GM10266 (cell line): ENCODE measurements around the gene ARID5B.

ENCODE experiments used
- DNase-seq: peaks from one replicate; pipeline ENCODE4 v3.0.0; 2012; ENCODE audit errors: extremely low spot score
- CTCF ChIP-seq: IDR thresholded peaks from 2 replicates; pipeline ENCODE4 v1.5.1; 2012; ENCODE audit warnings: mild to moderate bottlenecking, low read depth; ENCODE audit not compliant: control insufficient read depth, insufficient read depth; ENCODE audit errors: missing control alignments

Gene ARID5B

GRCh38 chr10:61918989-61919388 lies 17.5 kb downstream of the ARID5B start:
- no peak for DNase-seq
- TF ChIP-seq CTCF: no peak

DNA sequence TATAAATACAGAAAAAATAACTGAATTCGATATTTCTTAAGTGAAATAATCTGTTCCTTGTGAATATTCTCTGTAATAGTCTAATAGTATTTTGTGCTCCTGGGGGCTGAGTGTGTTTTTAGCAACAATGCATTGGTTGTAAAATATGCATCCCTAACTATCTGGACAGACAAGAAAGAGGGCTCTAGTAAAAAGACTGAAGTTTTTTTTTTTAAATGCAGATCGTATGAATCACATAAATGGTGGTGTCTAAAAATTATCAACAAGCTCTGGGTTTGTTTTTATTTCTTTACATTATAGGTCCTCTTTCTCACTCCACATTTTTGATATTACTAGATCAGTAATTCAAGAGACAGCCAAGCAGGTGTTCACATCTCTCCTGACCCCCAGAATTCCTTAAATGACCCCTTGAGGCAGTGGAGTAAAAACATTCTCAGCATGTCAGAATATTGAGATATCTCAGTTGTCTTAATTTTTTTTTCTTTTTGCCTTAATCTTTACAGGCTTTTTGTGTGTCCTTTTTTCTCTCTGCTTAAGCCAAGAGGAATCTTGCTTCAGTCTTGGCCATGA lies 18.2 kb downstream of the ARID5B start:
- DNase-seq: no peak
- TF ChIP-seq CTCF: no peak

DNA sequence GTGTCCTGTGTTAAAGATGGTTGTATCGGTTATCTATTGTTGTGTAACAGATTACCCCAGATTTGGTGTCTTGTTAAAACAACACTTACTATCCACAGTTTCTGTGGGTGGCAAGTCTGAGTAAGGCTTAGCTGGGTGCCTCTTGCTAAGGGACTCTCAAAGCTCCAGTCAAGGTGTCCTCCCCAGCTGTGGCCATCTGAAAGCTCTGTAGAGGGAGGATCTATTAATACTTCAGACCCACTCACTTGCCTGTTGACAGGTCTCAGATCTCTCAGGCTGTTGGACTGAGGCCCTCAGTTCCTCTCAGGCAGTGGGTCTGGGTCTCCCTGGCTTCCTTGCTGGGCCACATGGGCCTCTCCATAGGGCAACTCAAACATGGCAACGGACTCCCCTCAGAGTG lies 19.6 kb downstream of the ARID5B start:
- no peak for TF ChIP-seq CTCF
- no peak for DNase-seq

DNA sequence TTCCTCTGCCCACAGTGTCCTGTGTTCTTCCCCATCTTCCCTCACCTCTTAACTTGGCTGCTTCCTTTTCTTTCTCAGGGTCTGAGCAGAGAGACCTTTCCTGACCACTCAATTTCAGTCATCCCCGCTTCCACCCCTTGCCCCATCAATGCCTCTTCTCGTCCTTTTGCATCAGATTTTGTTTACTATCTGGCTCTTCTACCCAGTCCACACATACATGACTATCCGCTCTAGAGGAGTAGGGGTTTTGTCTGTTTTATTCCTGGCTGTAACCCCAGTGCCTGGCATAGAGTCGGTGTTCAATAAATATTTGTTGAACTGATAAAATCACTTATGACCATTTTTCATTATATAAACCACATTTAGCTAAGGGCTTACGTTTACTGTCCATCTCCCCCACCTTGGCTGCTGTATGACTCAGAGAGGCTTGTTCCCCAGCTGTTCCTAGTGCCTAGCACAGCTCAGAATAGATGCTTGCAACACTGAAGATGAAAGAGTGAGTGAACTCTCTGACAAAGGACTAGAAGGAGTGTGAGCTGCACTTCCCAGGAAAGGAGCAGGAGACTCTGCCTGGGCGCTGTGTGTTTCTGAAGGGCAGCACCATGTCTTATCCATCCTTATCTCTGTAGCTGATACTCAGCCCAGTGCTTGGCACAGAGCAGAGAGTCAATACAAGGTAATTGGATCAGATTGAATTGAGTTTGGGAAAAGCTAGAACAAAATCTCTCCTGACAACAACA lies 21.9 kb downstream of the ARID5B start:
- DNase-seq: no peak
- TF ChIP-seq CTCF: no peak

DNA sequence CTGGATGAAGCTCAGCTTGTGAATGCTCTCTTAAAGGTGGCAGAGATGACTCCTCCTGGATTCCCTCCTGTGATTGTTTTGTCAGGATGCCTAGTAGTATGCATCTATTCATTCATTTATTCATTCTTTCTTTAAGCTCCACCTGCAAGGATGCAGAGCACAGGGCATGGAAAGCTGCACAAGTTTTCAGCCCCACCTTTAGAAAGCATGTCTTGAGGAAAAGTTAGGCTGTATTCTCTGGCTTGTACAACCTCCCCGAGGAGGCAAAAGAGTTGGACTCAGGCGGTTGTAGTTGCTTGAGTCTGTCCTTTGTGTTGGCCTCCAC lies 22.4 kb downstream of the ARID5B start:
- no peak for DNase-seq
- TF ChIP-seq CTCF: no peak

DNA sequence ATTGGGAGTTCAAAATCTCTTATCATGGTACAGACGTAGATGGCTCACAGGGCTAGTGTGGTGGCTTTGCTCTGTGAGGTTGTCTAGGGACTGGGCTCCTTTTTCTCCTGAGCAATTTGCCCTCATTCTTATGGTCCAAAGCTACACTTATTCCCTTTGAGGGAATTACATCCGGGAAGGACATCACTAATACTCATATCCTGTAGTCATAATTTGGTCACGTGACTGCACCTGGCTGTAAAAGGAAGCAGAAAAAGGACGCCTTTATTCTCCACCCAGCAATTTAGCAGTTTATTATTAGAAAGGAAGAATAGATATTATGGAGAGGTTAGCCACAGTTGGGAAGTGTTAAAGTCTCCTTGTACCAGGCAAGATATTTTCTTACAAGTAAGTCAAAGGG lies 28.1 kb downstream of the ARID5B start:
- no peak for DNase-seq
- TF ChIP-seq CTCF: no peak

DNA sequence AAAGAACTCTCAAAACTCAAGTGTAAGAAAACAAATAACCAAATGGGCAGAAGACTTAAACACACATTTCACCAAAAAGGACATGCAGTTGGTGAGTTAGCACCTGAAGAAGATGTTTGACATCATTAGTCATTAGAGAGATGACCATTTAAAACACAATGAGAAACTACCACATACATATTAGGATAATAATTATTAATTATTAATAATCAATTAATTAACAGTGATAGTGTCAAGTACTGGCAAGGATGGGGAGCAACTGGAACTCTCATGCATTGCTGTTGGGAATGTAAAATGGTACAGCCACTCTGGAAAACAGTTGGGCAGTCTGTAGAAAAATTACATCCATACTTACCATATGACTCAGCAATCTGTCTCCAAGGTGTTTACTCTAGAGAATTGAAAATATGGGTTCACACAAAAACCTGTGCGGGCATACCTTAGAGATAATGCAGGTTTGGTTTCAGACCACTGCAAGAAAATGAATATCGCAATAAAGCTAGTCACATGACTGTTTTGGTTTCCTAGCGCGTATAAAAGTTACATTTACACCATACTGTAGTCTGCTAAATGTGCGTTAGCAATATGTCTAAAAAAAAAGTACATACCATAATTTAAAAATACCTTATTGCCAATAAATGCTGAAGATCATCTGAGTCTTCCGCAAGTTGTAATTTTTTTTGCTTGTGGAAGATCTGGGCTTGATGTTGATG lies 30.3 kb downstream of the ARID5B start:
- DNase-seq: no peak
- no peak for TF ChIP-seq CTCF
